ENCODE results near the gene EPB41. TPM values are rescaled to one million over a fixed set of nuclear protein-coding genes. Genes with fewer than 3 reads are reported as not detected.
"Not testable (repeated sequence)": the region's sequence is repeated elsewhere in the genome, so short reads cannot be mapped to it uniquely, and the experiment has no call there.

The EPB41 gene
- total RNA-seq, 2 donors from 2014 or later = 60.5 to 83.4 TPM

DNA sequence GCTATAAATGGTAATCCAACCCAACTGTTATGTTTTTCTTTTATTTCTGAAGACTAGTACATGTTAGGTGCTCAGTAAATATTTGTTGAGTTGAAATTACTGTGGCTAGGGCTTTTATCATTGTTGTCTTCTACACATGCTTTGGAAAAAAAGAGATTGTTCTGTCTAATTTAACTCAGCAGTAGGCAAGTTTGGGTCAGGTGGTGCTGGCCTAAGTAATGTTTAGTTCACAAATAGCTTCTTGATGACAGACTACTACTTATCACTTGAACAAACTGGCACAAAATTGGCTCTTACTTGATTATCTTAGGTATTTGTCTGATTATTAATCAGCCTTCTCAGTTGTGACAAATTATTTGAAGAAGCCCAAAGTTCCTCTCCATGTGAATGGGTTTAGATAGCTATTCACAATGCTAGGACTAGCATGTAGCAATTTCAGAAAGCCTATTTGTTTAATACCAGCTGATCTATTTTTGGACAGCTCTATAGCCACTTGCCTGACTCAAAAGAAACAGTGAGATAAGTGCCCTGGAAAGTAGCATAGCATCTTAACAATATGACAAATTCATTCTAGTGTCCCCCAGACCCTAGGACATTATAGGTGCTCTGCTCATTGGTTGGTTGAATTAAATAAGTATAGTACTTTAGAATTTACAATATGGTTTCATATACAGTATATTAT, 176.7 kb downstream of the EPB41 start:
- peaks cover 11 to 21% of the 10 kb centered on the region in 2 donors for H3K36me3 Mint-ChIP-seq
- ATAC-seq (no peak), DNase-seq (ENCODE audit: low spot score in 2 of 2) (no peak)
- no peak overlapping the region for H3K27ac Mint-ChIP-seq
- peaks cover 0 to 6% of the 10 kb centered on the region in 2 donors for H3K9me3 Mint-ChIP-seq

DNA sequence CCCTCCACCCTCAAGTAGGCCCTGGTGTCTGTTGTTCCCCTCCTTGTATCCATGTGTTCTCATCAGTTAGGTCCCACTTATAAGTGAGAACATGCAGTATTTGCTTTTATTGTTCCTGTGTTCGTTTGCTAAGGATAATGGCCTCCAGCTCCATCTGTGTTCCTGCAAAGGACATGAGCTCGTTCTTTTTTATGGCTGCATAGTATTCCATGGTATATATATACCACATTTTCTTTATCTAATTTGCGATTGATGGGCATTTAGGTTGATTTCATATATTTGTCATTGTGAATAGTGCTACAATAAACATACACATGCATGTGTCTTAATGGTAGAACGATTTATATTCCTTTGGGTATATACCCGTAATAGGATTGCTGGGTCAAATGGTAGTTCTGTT, 178.3 kb downstream of the EPB41 start:
- H3K36me3 Mint-ChIP-seq = peaks cover 15 to 21% of the 10 kb centered on the region in 2 donors
- H3K27ac Mint-ChIP-seq; DNase-seq (ENCODE audit: low spot score in 2 of 2); ATAC-seq; H3K9me3 Mint-ChIP-seq: not testable (repeated sequence)

DNA sequence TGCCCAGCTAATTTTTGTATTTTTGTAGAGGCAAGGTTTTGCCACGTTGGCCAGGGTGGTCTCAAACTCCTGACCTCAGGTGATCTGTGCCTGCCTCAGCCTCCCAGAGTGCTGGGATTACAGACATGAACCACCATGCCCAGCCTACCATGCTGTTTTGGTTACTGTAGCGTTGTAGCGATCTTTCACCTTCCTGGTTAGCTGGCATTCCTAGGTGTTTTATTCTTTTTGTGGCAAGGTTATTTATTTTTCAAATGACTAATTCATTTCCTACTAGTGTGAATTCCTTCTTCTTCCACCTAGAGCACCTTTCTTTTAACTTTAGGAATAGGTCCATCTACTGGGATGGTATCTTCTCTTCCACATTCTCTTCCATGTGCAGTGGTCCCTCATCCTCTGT, 180.1 kb downstream of the EPB41 start:
- peaks cover 0 to 6% of the 10 kb centered on the region in 2 donors for H3K9me3 Mint-ChIP-seq
- peaks cover 15 to 19% of the 10 kb centered on the region in 2 donors for H3K36me3 Mint-ChIP-seq
- no peak for DNase-seq (ENCODE audit: low spot score in 2 of 2)
- no peak overlapping the region for H3K27ac Mint-ChIP-seq
- ATAC-seq = no peak

DNA sequence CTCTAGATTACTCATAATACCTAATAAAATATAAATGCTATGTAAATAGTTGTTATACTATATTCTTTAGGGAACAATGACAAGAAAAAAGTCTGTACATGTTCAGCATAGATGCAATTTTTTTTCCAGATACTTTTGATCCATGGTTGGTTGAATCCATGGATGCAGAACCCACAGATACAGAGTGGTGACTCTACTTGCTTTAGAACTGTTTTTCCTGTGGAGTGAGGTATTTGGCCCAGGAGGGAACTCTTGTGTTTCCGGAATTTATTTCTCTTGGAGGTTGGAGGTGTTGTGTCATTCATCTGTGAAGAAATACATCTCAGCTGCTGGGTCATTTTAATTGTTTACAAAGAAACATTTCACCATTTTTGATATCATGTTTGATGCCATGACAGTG, 180.6 kb downstream of the EPB41 start:
- ATAC-seq (no peak), DNase-seq (ENCODE audit: low spot score in 2 of 2) (no peak)

DNA sequence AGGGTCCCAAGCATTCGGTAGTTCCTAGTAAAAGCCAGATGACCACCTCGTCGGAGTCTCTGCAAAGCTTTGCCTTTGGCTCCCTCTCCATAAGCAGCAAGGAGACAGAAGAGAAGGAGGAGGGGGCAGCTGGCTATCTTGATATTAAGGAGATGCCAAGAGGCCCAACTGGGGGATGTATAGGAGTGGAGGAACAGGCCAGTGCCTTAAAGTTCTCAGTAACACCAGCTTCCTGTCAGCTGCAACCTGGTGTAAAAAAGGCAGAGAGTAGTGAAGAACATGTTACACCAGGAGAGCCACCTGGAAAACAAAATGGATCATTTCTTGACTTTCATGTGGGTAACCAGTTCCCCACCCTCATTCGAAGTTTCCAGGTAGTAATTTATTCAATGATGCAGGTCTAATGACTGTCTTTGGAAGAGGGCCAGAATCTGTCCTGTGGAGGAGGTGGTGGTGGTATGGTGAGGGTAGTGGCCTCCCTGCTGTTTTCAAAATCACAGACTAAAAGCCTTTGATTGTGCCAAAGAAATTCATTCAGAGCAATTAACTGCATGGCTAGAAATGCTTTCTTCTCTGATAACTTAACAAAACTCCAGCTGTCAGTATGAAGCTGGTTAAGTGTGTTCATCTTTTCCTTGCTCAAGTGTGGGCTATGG, 182.0 kb downstream of the EPB41 start:
- peaks cover 0 to 6% of the 10 kb centered on the region in 2 donors for H3K9me3 Mint-ChIP-seq
- ATAC-seq (peak in 1 of 2 donors; percentile 37), DNase-seq (ENCODE audit: low spot score in 2 of 2) (no peak)
- peaks cover 14 to 15% of the 10 kb centered on the region in 2 donors for H3K36me3 Mint-ChIP-seq
- H3K27ac Mint-ChIP-seq = peak overlapping the region in 1 of 2 donors; percentile 76

More for the DNA sequence above, 180.6 kb downstream of the EPB41 start:
- H3K36me3 Mint-ChIP-seq = peaks cover 15 to 19% of the 10 kb centered on the region in 2 donors
- peaks cover 0 to 6% of the 10 kb centered on the region in 2 donors for H3K9me3 Mint-ChIP-seq
- no peak overlapping the region for H3K27ac Mint-ChIP-seq

DNA sequence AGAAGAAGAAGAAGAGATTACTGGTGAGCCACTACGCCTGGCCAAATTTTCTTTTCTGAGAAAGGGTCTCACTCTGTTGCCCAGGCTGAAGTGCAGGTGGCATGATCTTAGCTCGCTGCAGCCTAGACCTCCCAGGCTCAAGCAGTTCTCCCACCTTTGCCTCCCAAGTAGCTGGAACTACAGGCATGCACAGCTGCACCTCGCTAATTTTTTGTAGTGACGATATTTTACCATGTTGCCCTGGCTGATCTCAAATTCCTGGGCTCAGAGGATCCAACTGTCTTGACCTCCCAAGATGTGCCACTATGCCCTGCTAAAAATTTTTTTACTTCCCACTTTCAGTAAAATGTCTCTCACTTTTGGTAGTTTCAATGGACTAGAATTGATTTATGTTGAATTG, 184.9 kb downstream of the EPB41 start:
- peak overlapping the region in 1 of 2 donors; percentile 72 for H3K27ac Mint-ChIP-seq
- ATAC-seq = no peak
- no peaks in the 10 kb centered on the region for H3K9me3 Mint-ChIP-seq
- DNase-seq (ENCODE audit: low spot score in 2 of 2) = no peak
- H3K36me3 Mint-ChIP-seq = peaks cover 7% of the 10 kb centered on the region in 2 donors

DNA sequence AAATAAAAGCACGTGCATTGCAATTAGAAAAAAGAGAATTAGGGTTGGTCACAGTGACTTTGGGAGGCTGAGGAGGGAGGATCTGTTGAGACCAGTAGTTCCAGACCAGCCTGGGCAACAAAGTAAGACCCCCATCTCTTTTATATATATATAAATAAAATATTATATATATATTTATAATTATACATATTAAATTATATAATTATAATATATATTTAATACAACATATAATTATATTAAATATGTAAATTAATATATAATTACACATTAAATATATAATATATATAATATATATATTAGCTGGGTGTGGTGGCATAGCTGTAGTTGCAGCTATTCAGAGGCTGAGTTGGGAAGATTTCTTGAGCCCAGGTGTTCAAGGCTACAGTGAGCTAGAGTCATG, 186.1 kb downstream of the EPB41 start:
- no peak overlapping the region for H3K27ac Mint-ChIP-seq
- no peak for DNase-seq (ENCODE audit: low spot score in 2 of 2)
- no peak for ATAC-seq
- peaks cover 7% of the 10 kb centered on the region in 2 donors for H3K36me3 Mint-ChIP-seq
- H3K9me3 Mint-ChIP-seq = no peaks in the 10 kb centered on the region

DNA sequence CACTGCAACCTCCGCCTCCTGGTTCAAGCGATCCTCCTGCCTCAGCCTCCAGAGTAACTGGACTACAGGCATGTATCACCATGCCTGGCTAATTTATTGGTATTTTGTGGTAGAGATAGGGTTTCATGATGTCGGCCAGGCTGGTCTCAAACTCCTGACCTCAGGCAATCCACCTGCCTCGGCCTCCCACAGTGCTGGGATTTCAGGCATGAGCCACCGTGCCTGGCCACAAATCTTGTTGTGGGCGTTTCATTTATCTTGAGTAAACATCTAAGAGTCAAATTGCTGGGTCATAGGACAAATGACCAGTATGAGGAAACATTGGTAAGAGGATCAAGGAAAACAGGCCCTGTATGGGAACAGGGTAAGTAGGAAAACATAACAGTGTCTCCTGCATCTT, 191.5 kb downstream of the EPB41 start:
- Mint-ChIP-seq H3K27ac (peak overlapping the region in 1 of 2 donors; percentile 17), H3K36me3 (no peaks in the 10 kb centered on the region), H3K9me3 (no peaks in the 10 kb centered on the region)
- no peak for ATAC-seq
- no peak for DNase-seq (ENCODE audit: low spot score in 2 of 2)

DNA sequence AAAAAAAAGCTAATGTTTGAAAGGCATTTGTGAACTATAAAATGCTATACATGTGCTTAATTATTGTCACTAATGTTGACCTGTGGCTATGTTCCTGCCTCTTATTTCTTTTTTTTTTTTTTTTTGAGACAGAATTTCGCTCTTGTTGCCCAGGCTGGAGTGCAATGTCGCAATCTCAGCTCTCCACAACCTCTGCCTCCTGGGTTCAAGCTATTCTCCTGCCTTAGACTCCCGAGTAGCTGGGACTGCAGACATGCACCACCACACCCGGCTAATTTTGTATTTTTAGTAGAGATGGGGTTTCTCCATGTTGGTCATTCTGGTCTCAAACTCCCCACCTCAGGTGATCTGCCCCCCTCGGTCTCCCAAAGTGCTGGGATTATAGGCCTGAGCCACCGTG, 193.7 kb downstream of the EPB41 start:
- not testable (repeated sequence) for H3K9me3 Mint-ChIP-seq; H3K27ac Mint-ChIP-seq; H3K36me3 Mint-ChIP-seq; ATAC-seq; DNase-seq (ENCODE audit: low spot score in 2 of 2)

DNA sequence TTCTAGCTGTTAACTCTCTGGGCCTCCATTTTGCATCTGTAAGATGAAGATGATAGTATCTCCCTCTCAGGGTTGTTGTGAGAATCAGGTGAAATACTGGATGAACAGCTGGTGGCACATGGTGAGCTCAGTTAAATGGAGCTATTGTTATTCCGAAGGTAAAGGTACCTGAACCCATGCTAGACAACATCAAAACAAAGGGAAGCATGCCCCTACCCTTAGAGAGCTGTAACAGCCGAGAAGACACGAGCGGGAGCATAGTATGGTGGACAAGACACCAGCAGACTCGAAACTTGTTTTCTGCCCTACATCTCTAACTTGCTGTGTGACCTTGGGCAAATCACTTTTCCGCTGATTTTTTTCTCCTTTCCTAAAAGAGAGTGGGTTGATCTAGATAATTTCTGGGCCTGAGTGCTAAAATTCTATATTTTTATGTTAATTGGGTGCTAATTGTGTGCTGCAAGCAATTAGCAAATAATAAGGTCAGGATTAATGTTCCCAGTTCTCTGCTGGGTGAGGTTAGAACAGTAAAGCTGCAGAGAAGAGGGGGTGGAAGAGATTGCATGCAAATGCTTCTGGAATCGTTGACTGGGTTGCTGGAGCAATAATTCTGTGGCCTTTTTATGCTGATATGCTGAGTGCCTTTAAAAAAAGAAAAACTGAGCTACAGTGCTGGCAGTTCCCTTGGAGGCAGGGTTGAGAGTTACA, 198.5 kb downstream of the EPB41 start:
- Mint-ChIP-seq H3K27ac (no peak overlapping the region), H3K9me3 (no peaks in the 10 kb centered on the region), H3K36me3 (peaks cover 0 to 9% of the 10 kb centered on the region in 2 donors)
- no peak for ATAC-seq
- DNase-seq (ENCODE audit: low spot score in 2 of 2) = no peak

DNA sequence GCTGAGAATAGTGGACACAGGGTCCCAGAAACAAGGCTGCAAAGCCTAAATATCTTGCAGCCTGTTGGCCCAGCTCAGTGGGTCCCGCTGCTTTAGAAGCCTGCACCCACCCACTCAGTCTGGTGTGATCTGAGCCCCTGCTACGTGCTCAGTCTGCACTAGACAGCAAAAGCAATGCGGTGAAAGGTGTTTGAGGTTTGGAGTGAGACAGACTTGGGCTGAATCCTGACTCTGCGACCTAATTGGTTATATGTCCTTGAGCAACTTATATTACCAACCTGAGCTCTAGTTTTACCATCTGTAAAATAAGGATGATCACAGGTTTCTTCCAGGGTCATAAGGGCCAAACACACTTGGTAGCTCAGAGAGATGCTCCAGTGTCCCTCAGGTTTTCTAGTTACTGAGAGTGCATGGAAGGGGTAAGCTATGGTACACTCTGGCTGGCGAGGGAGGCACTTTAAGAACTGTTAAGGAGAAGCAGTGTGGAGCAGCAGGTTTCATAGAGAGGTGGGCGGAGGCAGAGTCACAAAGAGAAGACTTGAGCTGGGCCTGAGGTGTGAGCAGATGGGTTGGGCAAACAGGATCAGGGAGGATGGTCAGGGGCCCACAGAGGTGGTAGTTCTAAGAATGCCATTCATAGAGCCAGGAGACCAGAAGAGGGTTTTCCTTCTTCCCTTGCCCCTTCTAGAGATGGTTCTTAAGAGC, 199.2 kb downstream of the EPB41 start:
- H3K9me3 Mint-ChIP-seq = no peaks in the 10 kb centered on the region
- H3K36me3 Mint-ChIP-seq = peaks cover 0 to 9% of the 10 kb centered on the region in 2 donors
- ATAC-seq = peak in 1 of 2 donors; percentile 37
- no peak for DNase-seq (ENCODE audit: low spot score in 2 of 2)
- no peak overlapping the region for H3K27ac Mint-ChIP-seq

DNA sequence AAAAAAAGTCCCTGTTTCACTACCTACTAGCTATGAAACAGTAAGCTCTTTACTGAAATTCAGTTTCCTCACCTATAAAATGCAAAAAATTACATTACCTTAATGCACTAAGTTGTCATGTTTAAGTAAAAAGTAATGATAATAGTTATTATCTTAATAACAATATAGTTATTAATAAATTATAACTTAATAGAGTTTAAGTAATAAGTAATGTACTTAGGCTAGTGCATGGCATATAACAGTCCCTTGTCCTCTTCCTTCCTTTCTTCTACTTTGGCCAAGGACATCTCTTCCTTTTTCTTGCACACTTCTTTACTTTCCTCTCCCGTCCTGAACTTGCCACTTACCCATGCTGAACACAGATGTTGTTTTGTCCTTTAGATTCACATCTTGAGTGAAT, 200.3 kb downstream of the EPB41 start:
- H3K36me3 Mint-ChIP-seq = peaks cover 0 to 9% of the 10 kb centered on the region in 2 donors
- H3K9me3 Mint-ChIP-seq = no peaks in the 10 kb centered on the region
- DNase-seq (ENCODE audit: low spot score in 2 of 2) (no peak), ATAC-seq (no peak)
- no peak overlapping the region for H3K27ac Mint-ChIP-seq

DNA sequence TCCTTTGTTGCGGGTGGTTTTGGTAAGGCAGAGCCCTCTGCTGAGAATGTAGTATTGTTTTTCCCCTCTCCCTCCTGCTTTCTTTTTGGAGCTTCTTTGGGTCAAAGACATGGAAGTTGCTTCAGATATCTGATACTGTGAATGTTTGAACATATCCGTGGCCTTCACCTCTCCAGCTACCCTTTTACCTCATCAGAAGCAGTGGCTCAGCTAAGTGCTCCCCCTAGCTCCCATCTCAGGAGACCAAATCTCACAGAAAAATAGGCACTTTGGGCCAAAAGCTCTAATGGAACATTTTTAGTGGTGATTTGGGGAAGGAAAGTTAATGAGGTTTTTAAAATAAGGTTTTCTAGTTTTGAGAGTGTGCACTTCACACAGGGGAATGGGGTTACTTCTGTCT, 203.0 kb downstream of the EPB41 start:
- H3K9me3 Mint-ChIP-seq = no peaks in the 10 kb centered on the region
- ATAC-seq = no peak
- H3K27ac Mint-ChIP-seq = no peak overlapping the region
- H3K36me3 Mint-ChIP-seq = peaks cover 0 to 9% of the 10 kb centered on the region in 2 donors
- no peak for DNase-seq (ENCODE audit: low spot score in 2 of 2)

DNA sequence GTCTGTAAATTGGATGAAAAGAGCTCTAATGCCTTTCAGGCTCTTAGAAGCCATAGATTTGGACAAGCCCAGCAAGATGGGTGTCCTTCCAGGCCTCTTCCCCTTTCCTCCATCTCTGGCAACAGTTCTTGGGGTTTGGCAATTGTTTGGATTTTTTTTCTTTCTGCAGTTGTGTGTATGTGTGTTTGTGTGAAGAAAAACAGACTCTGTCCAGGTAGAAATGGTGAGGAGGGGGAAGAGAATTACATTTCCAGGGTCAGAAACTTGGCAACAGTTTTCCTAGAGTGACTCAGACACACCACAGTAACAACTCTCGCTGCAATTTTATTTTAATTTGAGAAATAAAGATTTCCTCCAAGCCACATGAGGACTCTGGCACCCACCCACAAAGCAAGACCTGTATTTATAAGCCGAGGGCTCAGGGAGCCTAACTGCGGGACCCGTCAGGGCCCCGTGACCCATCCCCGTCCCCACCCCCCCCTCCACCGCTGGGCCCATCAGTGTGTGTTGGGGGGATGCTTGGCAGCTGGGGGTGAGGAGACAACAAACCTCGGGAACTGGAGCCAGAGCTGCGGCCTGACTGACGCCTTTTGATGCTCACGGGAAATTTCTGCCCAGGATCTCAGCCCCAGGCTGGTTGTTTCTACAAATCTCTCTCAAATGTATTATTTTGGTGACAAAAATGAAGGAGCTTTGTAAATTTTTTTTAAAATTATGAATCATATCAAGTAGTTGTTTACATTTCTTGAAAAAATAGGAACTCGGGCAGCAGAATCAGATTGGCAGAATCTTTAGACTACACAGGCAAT, 205.0 kb downstream of the EPB41 start:
- ATAC-seq (no peak), DNase-seq (ENCODE audit: low spot score in 2 of 2) (no peak)
- peak overlapping the region in 1 of 2 donors; percentile 32 for H3K27ac Mint-ChIP-seq
- peaks cover 0 to 9% of the 10 kb centered on the region in 2 donors for H3K36me3 Mint-ChIP-seq
- H3K9me3 Mint-ChIP-seq = no peaks in the 10 kb centered on the region

DNA sequence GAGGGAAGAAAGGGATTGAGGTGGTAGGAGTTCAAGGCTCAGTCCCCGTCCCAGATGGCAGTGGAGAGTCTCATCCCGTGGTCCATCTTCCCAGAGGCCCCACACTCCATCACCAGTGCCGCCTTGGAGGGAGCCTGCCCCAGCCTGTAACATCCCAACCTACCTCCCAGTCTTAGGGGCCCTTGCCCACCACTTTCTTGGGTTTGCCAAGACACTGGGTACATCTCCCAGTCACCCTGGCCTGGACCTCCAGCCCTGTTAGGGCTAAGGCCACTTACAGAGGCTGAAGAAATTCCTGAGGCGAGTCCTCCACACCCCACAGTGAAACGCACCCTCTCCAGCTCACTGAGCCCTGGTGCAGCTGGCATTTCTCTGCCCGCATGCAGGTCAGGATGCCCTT, 206.0 kb downstream of the EPB41 start:
- H3K27ac Mint-ChIP-seq = no peak overlapping the region
- ATAC-seq (no peak), DNase-seq (ENCODE audit: low spot score in 2 of 2) (no peak)

DNA sequence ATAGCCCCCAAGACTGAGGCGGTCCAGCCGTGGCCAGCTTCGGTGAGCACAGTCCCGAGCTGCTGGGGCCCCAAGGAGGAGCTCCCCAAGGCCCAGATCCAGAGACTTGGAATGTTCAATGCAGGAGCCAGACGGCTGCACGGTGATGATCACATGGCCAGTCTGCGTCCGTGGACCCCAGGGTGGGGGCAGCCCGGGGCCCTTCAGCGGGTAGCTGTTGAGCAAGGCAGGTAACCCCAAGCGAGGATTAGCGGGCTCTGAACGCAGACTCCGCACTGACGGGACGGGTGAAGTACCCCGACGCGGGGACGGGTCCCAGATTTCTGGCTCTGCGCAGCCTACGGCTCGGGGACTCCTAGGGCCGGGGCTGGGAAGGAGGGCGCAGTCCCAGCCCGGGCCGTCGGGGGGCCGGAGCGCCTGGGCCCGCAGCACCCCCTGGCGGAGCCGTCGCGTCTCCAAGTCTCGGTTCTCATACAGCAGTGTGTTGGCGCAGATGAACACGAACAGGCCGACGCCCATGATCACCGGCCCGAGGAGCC, 206.6 kb downstream of the EPB41 start:
- DNase-seq (ENCODE audit: low spot score in 2 of 2) (peak; percentile 65 to 81), ATAC-seq (peak; percentile 70 to 80)
- Mint-ChIP-seq H3K36me3 (peaks cover 0 to 9% of the 10 kb centered on the region in 2 donors), H3K9me3 (no peaks in the 10 kb centered on the region), H3K27ac (no peak overlapping the region)

More for the DNA sequence above, 206.0 kb downstream of the EPB41 start:
- H3K9me3 Mint-ChIP-seq = no peaks in the 10 kb centered on the region
- H3K36me3 Mint-ChIP-seq = peaks cover 0 to 9% of the 10 kb centered on the region in 2 donors
